Measurements from ENCODE around the gene RIPK1. TPM values are rescaled to one million over a fixed set of nuclear protein-coding genes. Genes with fewer than 3 reads are reported as not detected.

Gene RIPK1
- total and polyA plus RNA-seq, 2 of the 8 experiments (the other 6 are each of a cell fraction or from before 2014, with no cell fraction given), result 5.9 to 22.9 TPM

DNA sequence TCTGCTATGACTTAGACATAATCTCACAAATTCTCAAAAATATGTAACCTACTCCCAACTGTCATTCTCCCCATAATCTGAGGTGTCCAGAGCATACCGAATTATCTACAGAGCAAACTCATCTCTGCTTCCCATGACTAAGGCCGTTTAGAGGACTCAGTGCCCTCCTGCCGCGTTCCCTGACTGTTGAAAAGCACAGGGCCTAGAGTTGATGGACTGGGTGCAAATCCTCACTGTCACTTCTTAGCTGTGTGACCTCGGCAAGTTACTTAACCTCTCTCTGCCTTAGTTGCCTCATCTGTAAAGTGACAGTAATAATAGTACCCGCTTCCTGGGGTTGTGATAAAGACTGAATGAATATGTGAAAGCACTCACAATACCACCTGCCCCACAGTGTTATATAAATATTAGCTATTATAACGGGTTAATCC lies 93.8 kb downstream of the RIPK1 start:
- Histone ChIP-seq H3K79me2 (ENCODE audit: control insufficient read depth in 1 of 2, insufficient read depth in 2 of 2, low read length in 2 of 2) (peaks cover 0 to under 1% of the 10 kb centered on the region in 2 experiments; a peak in 1 of 4 replicates), H3K4me3 (ENCODE audit: extremely low read depth in 1 of 4, insufficient read depth in 2 of 4, low read depth in 3 of 4, low read length in 4 of 4) (peak overlapping the region; percentile 42 to 83 (median 72); a peak in 6 of 8 replicates), H4K5ac (ENCODE audit: insufficient read length, low read depth, low read length) (no peak overlapping the region), H3K9ac (replicated peaks in 1 of 4; ENCODE audit: extremely low read depth in 1 of 4, low read depth in 3 of 4, low read length in 3 of 4) (no peak overlapping the region), H3K56ac (replicated peaks; ENCODE audit: insufficient read length, low read depth, low read length) (no peak overlapping the region), H3K27me3 (replicated peaks in 1 of 4; ENCODE audit: control insufficient read depth in 3 of 4, extremely low read depth in 1 of 4, insufficient read depth in 3 of 4, low read length in 3 of 4) (no peaks in the 10 kb centered on the region), H3K36me3 (ENCODE audit: control insufficient read depth in 2 of 4, insufficient read depth in 4 of 4, low read length in 3 of 4) (no peaks in the 10 kb centered on the region), H4K91ac (replicated peaks; ENCODE audit: insufficient read length, low read length) (no peak overlapping the region), H3K4ac (replicated peaks; ENCODE audit: insufficient read length, low read depth, low read length) (no peak overlapping the region), H2BK120ac (replicated peaks; ENCODE audit: low read depth, low read length) (no peak overlapping the region), H3K14ac (ENCODE audit: insufficient read length) (no peak overlapping the region), H2BK15ac (ENCODE audit: low read length) (no peak overlapping the region), H3K27ac (ENCODE audit: low read depth, low read length) (no peak overlapping the region), H2BK5ac (ENCODE audit: low read depth, low read length) (peak overlapping the region; percentile 84; the same call in 1 of the 2 replicates), H3K9me3 (ENCODE audit: insufficient read depth in 2 of 2, low read depth in 1 of 2, low read length in 1 of 2) (no peaks in the 10 kb centered on the region), H3K4me1 (replicated peaks in 1 of 4; ENCODE audit: control insufficient read depth in 3 of 4, insufficient read depth in 4 of 4, low read length in 3 of 4) (peaks cover 14 to 48% (median 37%) of the 10 kb centered on the region in 4 experiments), H3K23ac (ENCODE audit: insufficient read length) (no peak overlapping the region), H3K4me2 (ENCODE audit: insufficient read depth in 1 of 2, low read depth in 2 of 2, low read length in 2 of 2) (peak overlapping the region; percentile 85 to 89), H2AK5ac (ENCODE audit: low read depth, low read length) (no peak overlapping the region), H4K8ac (ENCODE audit: extremely low read depth, insufficient read depth, low read length) (no peak overlapping the region), H2BK20ac (ENCODE audit: low read length) (no peak overlapping the region), H2BK12ac (ENCODE audit: low read depth, low read length) (no peak overlapping the region; the same call in 1 of the 2 replicates), H3K79me1 (ENCODE audit: low read depth, low read length) (no peaks in the 10 kb centered on the region), H2AFZ (ENCODE audit: low read length) (no peak overlapping the region), H3K23me2 (ENCODE audit: low read depth, low read length) (peaks cover 14% of the 10 kb centered on the region; the same call in 1 of the 2 replicates), H3K18ac (ENCODE audit: extremely low read depth, low read length) (no peak overlapping the region), H4K20me1 (replicated peaks in 1 of 2; ENCODE audit: control insufficient read depth in 1 of 2, insufficient read depth in 2 of 2, low read length in 2 of 2) (no peaks in the 10 kb centered on the region)
- DNase-seq (ENCODE audit: low read depth in 1 of 2, low spot score in 2 of 2) (no peak), FAIRE-seq (no peak)
- WGBS, 2 experiments (ENCODE audit: extremely low coverage in 1 of 2, insufficient coverage in 1 of 2, insufficient read length in 1 of 2, insufficient replicate concordance in 2 of 2, low coverage in 1 of 2, low lambda C conversion rate in 2 of 2, missing lambda C conversion rate in 1 of 2), result 40% methylated on average over 6 of the region's 7 CpGs; no CpG with 5 or more reads in 1 of the 2 experiments
- ChIA-PET POLR2A (ENCODE audit: partially characterized antibody) (interaction anchor here (0.6 to 6.8 kb wide), 20 partner anchors 11 to 1184 kb away, joined by 3 to 58 read pairs (median 4); partner anchors contain the start of gene TUBB2B), CTCF (ENCODE audit: partially characterized antibody) (interaction anchor here (0.6 to 2.6 kb wide), 12 partner anchors 14 to 1637 kb away, joined by 3 to 17 read pairs (median 4); partner anchors contain the start of gene TUBB2B)
- TF ChIP-seq MAFK (IDR thresholded peaks at IDR 0.05; ENCODE audit: low read depth, low read length) (peak; percentile 26; the same call in 1 of the 2 replicates), BACH1 (IDR thresholded peaks at IDR 0.05; ENCODE audit: low read length) (0 out of 2 replicates have a peak, but pooled peaks have one; percentile 24), GTF2F1 (IDR thresholded peaks at IDR 0.05; ENCODE audit: borderline replicate concordance, low read depth, low read length) (no peak), KDM1A (IDR thresholded peaks at IDR 0.05; ENCODE audit: borderline replicate concordance, low read length) (peak; percentile 85)
